Measurements from ENCODE around the gene PRKCA.

PRKCA gene

GRCh38 chr17:66750116-66750515, 447.7 kb downstream of the PRKCA start:
- Histone ChIP-seq H3K27ac (ENCODE audit: low read depth, low read length) (no peak overlapping the region), H2AFZ (ENCODE audit: low read length, unreplicated experiment) (no peak overlapping the region), H3K36me3 (ENCODE audit: insufficient read depth, low read length) (peaks cover 14% of the 10 kb centered on the region; the same call in 1 of the 2 replicates), H3K27me3 (ENCODE audit: insufficient read depth, low read length) (no peaks in the 10 kb centered on the region), H3K4me1 (ENCODE audit: control insufficient read depth, insufficient read depth, low read length, unreplicated experiment) (peaks cover 25% of the 10 kb centered on the region), H3K4me3 (ENCODE audit: low read depth, low read length) (no peak overlapping the region), H3K79me2 (ENCODE audit: control insufficient read depth, insufficient read depth, low read length, unreplicated experiment) (no peaks in the 10 kb centered on the region)

- Histone ChIP-seq H3K36me3 (ENCODE audit: insufficient read depth, low read length) (peaks cover 19% of the 10 kb centered on the region; the same call in 1 of the 2 replicates), H3K27ac (ENCODE audit: low read depth, low read length) (no peak overlapping the region), H3K27me3 (ENCODE audit: insufficient read depth, low read length) (no peaks in the 10 kb centered on the region), H3K79me2 (ENCODE audit: control insufficient read depth, insufficient read depth, low read length, unreplicated experiment) (no peaks in the 10 kb centered on the region), H3K4me3 (ENCODE audit: low read depth, low read length) (no peak overlapping the region), H3K4me1 (ENCODE audit: control insufficient read depth, insufficient read depth, low read length, unreplicated experiment) (peaks cover 25% of the 10 kb centered on the region), H2AFZ (ENCODE audit: low read length, unreplicated experiment) (no peak overlapping the region)
Measured at GRCh38 chr17:66750781-66751543, 448.5 kb downstream of the PRKCA start.

- no peaks in the 10 kb centered on the region for H3K79me2 ChIP-seq (ENCODE audit: control insufficient read depth, insufficient read depth, low read length, unreplicated experiment)
- no peak overlapping the region for H2AFZ ChIP-seq (ENCODE audit: low read length, unreplicated experiment)
- peaks cover 21% of the 10 kb centered on the region for H3K4me1 ChIP-seq (ENCODE audit: control insufficient read depth, insufficient read depth, low read length, unreplicated experiment)
- H3K4me3 ChIP-seq (ENCODE audit: low read depth, low read length) = no peak overlapping the region
- H3K27ac ChIP-seq (ENCODE audit: low read depth, low read length) = no peak overlapping the region
- H3K36me3 ChIP-seq (ENCODE audit: insufficient read depth, low read length) = peaks cover 22% of the 10 kb centered on the region; the same call in 1 of the 2 replicates
- H3K27me3 ChIP-seq (ENCODE audit: insufficient read depth, low read length) = no peaks in the 10 kb centered on the region
Measured at GRCh38 chr17:66751771-66752170, 449.4 kb downstream of the PRKCA start.

- H3K79me2 ChIP-seq (ENCODE audit: control insufficient read depth, insufficient read depth, low read length, unreplicated experiment) = no peaks in the 10 kb centered on the region
- no peak overlapping the region for H3K27ac ChIP-seq (ENCODE audit: low read depth, low read length)
- H3K27me3 ChIP-seq (ENCODE audit: insufficient read depth, low read length) = no peaks in the 10 kb centered on the region
- peaks cover 22% of the 10 kb centered on the region; the same call in 1 of the 2 replicates for H3K36me3 ChIP-seq (ENCODE audit: insufficient read depth, low read length)
- peaks cover 14% of the 10 kb centered on the region for H3K4me1 ChIP-seq (ENCODE audit: control insufficient read depth, insufficient read depth, low read length, unreplicated experiment)
- H2AFZ ChIP-seq (ENCODE audit: low read length, unreplicated experiment) = no peak overlapping the region
- H3K4me3 ChIP-seq (ENCODE audit: low read depth, low read length) = no peak overlapping the region
Measured at GRCh38 chr17:66752411-66752810, 450.0 kb downstream of the PRKCA start.

- no peak overlapping the region for H3K27ac ChIP-seq (ENCODE audit: low read depth, low read length)
- peaks cover 22% of the 10 kb centered on the region; the same call in 1 of the 2 replicates for H3K36me3 ChIP-seq (ENCODE audit: insufficient read depth, low read length)
- peaks cover 5% of the 10 kb centered on the region for H3K4me1 ChIP-seq (ENCODE audit: control insufficient read depth, insufficient read depth, low read length, unreplicated experiment)
- H3K4me3 ChIP-seq (ENCODE audit: low read depth, low read length) = no peak overlapping the region
- H2AFZ ChIP-seq (ENCODE audit: low read length, unreplicated experiment) = no peak overlapping the region
- no peaks in the 10 kb centered on the region for H3K79me2 ChIP-seq (ENCODE audit: control insufficient read depth, insufficient read depth, low read length, unreplicated experiment)
- H3K27me3 ChIP-seq (ENCODE audit: insufficient read depth, low read length) = no peaks in the 10 kb centered on the region
Measured at GRCh38 chr17:66753126-66753920, 450.9 kb downstream of the PRKCA start.

GRCh38 chr17:66755101-66755943, 452.9 kb downstream of the PRKCA start:
- no peak overlapping the region for H2AFZ ChIP-seq (ENCODE audit: low read length, unreplicated experiment)
- no peaks in the 10 kb centered on the region for H3K79me2 ChIP-seq (ENCODE audit: control insufficient read depth, insufficient read depth, low read length, unreplicated experiment)
- H3K4me1 ChIP-seq (ENCODE audit: control insufficient read depth, insufficient read depth, low read length, unreplicated experiment) = no peaks in the 10 kb centered on the region
- H3K4me3 ChIP-seq (ENCODE audit: low read depth, low read length) = no peak overlapping the region
- H3K27ac ChIP-seq (ENCODE audit: low read depth, low read length) = no peak overlapping the region
- peaks cover 22% of the 10 kb centered on the region; the same call in 1 of the 2 replicates for H3K36me3 ChIP-seq (ENCODE audit: insufficient read depth, low read length)
- no peaks in the 10 kb centered on the region for H3K27me3 ChIP-seq (ENCODE audit: insufficient read depth, low read length)

GRCh38 chr17:66755944-66756290, 453.5 kb downstream of the PRKCA start:
- Histone ChIP-seq H2AFZ (ENCODE audit: low read length, unreplicated experiment) (no peak overlapping the region), H3K79me2 (ENCODE audit: control insufficient read depth, insufficient read depth, low read length, unreplicated experiment) (no peaks in the 10 kb centered on the region), H3K27me3 (ENCODE audit: insufficient read depth, low read length) (no peaks in the 10 kb centered on the region), H3K4me3 (ENCODE audit: low read depth, low read length) (no peak overlapping the region), H3K4me1 (ENCODE audit: control insufficient read depth, insufficient read depth, low read length, unreplicated experiment) (no peaks in the 10 kb centered on the region), H3K27ac (ENCODE audit: low read depth, low read length) (no peak overlapping the region), H3K36me3 (ENCODE audit: insufficient read depth, low read length) (peaks cover 20% of the 10 kb centered on the region; the same call in 1 of the 2 replicates)

GRCh38 chr17:66760324-66760723, 457.9 kb downstream of the PRKCA start:
- Histone ChIP-seq H3K27ac (ENCODE audit: low read depth, low read length) (no peak overlapping the region), H2AFZ (ENCODE audit: low read length, unreplicated experiment) (no peak overlapping the region), H3K4me1 (ENCODE audit: control insufficient read depth, insufficient read depth, low read length, unreplicated experiment) (no peaks in the 10 kb centered on the region), H3K79me2 (ENCODE audit: control insufficient read depth, insufficient read depth, low read length, unreplicated experiment) (no peaks in the 10 kb centered on the region), H3K27me3 (ENCODE audit: insufficient read depth, low read length) (no peaks in the 10 kb centered on the region), H3K36me3 (ENCODE audit: insufficient read depth, low read length) (peaks cover 11% of the 10 kb centered on the region; the same call in 1 of the 2 replicates), H3K4me3 (ENCODE audit: low read depth, low read length) (no peak overlapping the region)

GRCh38 chr17:66762276-66762675, 459.9 kb downstream of the PRKCA start:
- Histone ChIP-seq H3K27ac (ENCODE audit: low read depth, low read length) (no peak overlapping the region), H3K36me3 (ENCODE audit: insufficient read depth, low read length) (peaks cover 6% of the 10 kb centered on the region; the same call in 1 of the 2 replicates), H3K79me2 (ENCODE audit: control insufficient read depth, insufficient read depth, low read length, unreplicated experiment) (no peaks in the 10 kb centered on the region), H3K27me3 (ENCODE audit: insufficient read depth, low read length) (no peaks in the 10 kb centered on the region), H2AFZ (ENCODE audit: low read length, unreplicated experiment) (no peak overlapping the region), H3K4me3 (ENCODE audit: low read depth, low read length) (no peak overlapping the region), H3K4me1 (ENCODE audit: control insufficient read depth, insufficient read depth, low read length, unreplicated experiment) (no peaks in the 10 kb centered on the region)

- Histone ChIP-seq H3K27me3 (ENCODE audit: insufficient read depth, low read length) (no peaks in the 10 kb centered on the region), H3K4me1 (ENCODE audit: control insufficient read depth, insufficient read depth, low read length, unreplicated experiment) (no peaks in the 10 kb centered on the region), H2AFZ (ENCODE audit: low read length, unreplicated experiment) (no peak overlapping the region), H3K27ac (ENCODE audit: low read depth, low read length) (no peak overlapping the region), H3K36me3 (ENCODE audit: insufficient read depth, low read length) (peaks cover 8% of the 10 kb centered on the region; the same call in 1 of the 2 replicates), H3K79me2 (ENCODE audit: control insufficient read depth, insufficient read depth, low read length, unreplicated experiment) (no peaks in the 10 kb centered on the region), H3K4me3 (ENCODE audit: low read depth, low read length) (no peak overlapping the region)
Measured at GRCh38 chr17:66763056-66763455, 460.6 kb downstream of the PRKCA start.

Data from ACC112 (cell line).